GM23338 (cell line): Measurements from ENCODE around the gene GREB1L. TPM values are rescaled to one million over a fixed set of nuclear protein-coding genes. Genes with fewer than 3 reads are reported as not detected.

Source experiments
- ATAC-seq: fragments of 200-7000 bp; cut with Tn5 transposase; 3 replicates; pipeline ENCODE4 v1.9.1; 2020
- DNase-seq: peaks from one replicate; pipeline ENCODE4 v3.0.0-alpha.2; 2015; ENCODE audit warnings: low spot score
- H2AFZ ChIP-seq: fragments of 200-600 bp; sonication (generic); 2 replicates; pipeline ENCODE4 v1.8.0; 2016; ENCODE audit warnings: antibody characterized with exemption, mild to moderate bottlenecking, moderate library complexity
- H3F3A ChIP-seq: fragments of 200-600 bp; sonication (generic); replicated peaks from 2 replicates; pipeline ENCODE4 v1.8.0; 2017; ENCODE audit warnings: antibody characterized with exemption, mixed run types, low read depth
- H3K27ac ChIP-seq: fragments of 200-600 bp; sonication (generic); 2 replicates; pipeline ENCODE4 v1.6.1; 2016; ENCODE audit warnings: low read depth
- H3K27me3 ChIP-seq: fragments of 200-600 bp; sonication (generic); 2 replicates; pipeline ENCODE4 v1.8.0; 2016; ENCODE audit warnings: mild to moderate bottlenecking, mixed run types, moderate library complexity; ENCODE audit not compliant: insufficient read depth
- H3K36me3 ChIP-seq: fragments of 200-600 bp; sonication (generic); 2 replicates; pipeline ENCODE4 v1.8.0; 2016; ENCODE audit warnings: mild to moderate bottlenecking; ENCODE audit not compliant: insufficient read depth
- H3K4me1 ChIP-seq: fragments of 200-600 bp; sonication (generic); 2 replicates; pipeline ENCODE4 v1.8.0; 2016; ENCODE audit warnings: mild to moderate bottlenecking, moderate library complexity; ENCODE audit not compliant: insufficient read depth
- H3K4me2 ChIP-seq: fragments of 200-600 bp; sonication (generic); 2 replicates; pipeline ENCODE4 v1.7.1; 2017; ENCODE audit warnings: mixed run types
- H3K4me3 ChIP-seq: fragments of 200-600 bp; sonication (generic); 2 replicates; pipeline ENCODE4 v1.6.1; 2016; ENCODE audit warnings: mixed run types
- H3K79me2 ChIP-seq: fragments of 200-600 bp; sonication (generic); replicated peaks from 2 replicates; pipeline ENCODE4 v1.8.0; 2017; ENCODE audit warnings: mild to moderate bottlenecking; ENCODE audit not compliant: insufficient read depth
- H3K9me2 ChIP-seq: fragments of 200-600 bp; sonication (generic); 2 replicates; pipeline ENCODE4 v1.8.0; 2017; ENCODE audit not compliant: insufficient read depth
- H4K20me1 ChIP-seq: fragments of 200-600 bp; sonication (generic); replicated peaks from 2 replicates; pipeline ENCODE4 v1.8.0; 2017; ENCODE audit warnings: mild to moderate bottlenecking; ENCODE audit not compliant: insufficient read depth
- H3K27ac Mint-ChIP-seq: 2 replicates; pipeline ENCODE4 v1.8.0; 2020; ENCODE audit warnings: inconsistent platforms, mild to moderate bottlenecking, moderate library complexity, mixed read lengths
- H3K27me3 Mint-ChIP-seq: 3 replicates; pipeline ENCODE4 v1.8.0; 2022; ENCODE audit warnings: low read depth, mild to moderate bottlenecking, moderate library complexity, mixed read lengths, inconsistent platforms; ENCODE audit not compliant: insufficient read depth, poor library complexity
- H3K36me3 Mint-ChIP-seq: 3 replicates; pipeline ENCODE4 v1.8.0; 2021; ENCODE audit warnings: low read depth, mild to moderate bottlenecking, inconsistent platforms, moderate library complexity, mixed read lengths
- H3K4me1 Mint-ChIP-seq: 3 replicates; pipeline ENCODE4 v1.8.0; 2020; ENCODE audit warnings: mild to moderate bottlenecking, inconsistent platforms, mixed read lengths
- H3K4me3 Mint-ChIP-seq: 3 replicates; pipeline ENCODE4 v1.8.0; 2021; ENCODE audit warnings: moderate library complexity, mild to moderate bottlenecking, inconsistent platforms, mixed read lengths
- H3K9me3 Mint-ChIP-seq: 3 replicates; pipeline ENCODE4 v1.8.0; 2020; ENCODE audit warnings: moderate library complexity, mild to moderate bottlenecking, inconsistent platforms, mixed read lengths
- CREB1 ChIP-seq: fragments of 250-450 bp; sonication (Bioruptor Pico); IDR thresholded peaks from 2 replicates; pipeline ENCODE4 v1.5.0; 2020; ENCODE audit warnings: low read depth, mild to moderate bottlenecking, moderate library complexity
- EZH2 ChIP-seq: fragments of 200-600 bp; sonication (generic); IDR thresholded peaks from one replicate; pipeline ENCODE4 v1.8.0; 2017; ENCODE audit warnings: antibody characterized with exemption, mild to moderate bottlenecking, low read depth; ENCODE audit not compliant: unreplicated experiment
- JUNB ChIP-seq: IDR thresholded peaks from one replicate; pipeline ENCODE4 v1.6.1; 2016; ENCODE audit warnings: antibody characterized with exemption; ENCODE audit not compliant: unreplicated experiment
- STAT1 ChIP-seq: IDR thresholded peaks from one replicate; pipeline ENCODE4 v1.6.1; 2016; ENCODE audit warnings: antibody characterized with exemption; ENCODE audit not compliant: unreplicated experiment
- ZNF114 ChIP-seq: fragments of 250-450 bp; sonication (Bioruptor Pico); IDR thresholded peaks from 2 replicates; pipeline ENCODE4 v1.5.0; 2020; ENCODE audit warnings: mild to moderate bottlenecking, moderate library complexity
- ZNF331 ChIP-seq: fragments of 250-450 bp; sonication (Bioruptor Pico); IDR thresholded peaks from 2 replicates; pipeline ENCODE4 v1.5.0; 2020; ENCODE audit warnings: low read depth, mild to moderate bottlenecking, moderate library complexity
- polyA plus RNA-seq: library from polyadenylated mRNA; unstranded; fragments of >200 nt; fragmentation: Nextera tagmentation; extraction: Ambion mirVana; gene quantifications from 2 replicates; pipeline ENCODE4 v1.2.1, GENCODE V29; 2016
- total RNA-seq: library from RNA; depleted of rRNA; stranded (reverse); fragments of >200 nt; shearing (Covaris generic); gene quantifications from 2 replicates; pipeline ENCODE4 v1.2.3, GENCODE V29; 2014
- TF ChIP-seq, protein P1 (sequence below): IDR thresholded peaks from 2 replicates; pipeline ENCODE4 v1.6.1; 2016; ENCODE audit warnings: antibody characterized with exemption
- TF ChIP-seq, protein P2 (sequence below): fragments of 250-450 bp; sonication (Bioruptor Pico); IDR thresholded peaks from 2 replicates; pipeline ENCODE4 v1.5.0; 2020; ENCODE audit warnings: mild to moderate bottlenecking, moderate library complexity

GREB1L gene
- total and polyA plus RNA-seq, 2 experiments from 2014 or later, result 0.03 to 0.29 TPM

DNA sequence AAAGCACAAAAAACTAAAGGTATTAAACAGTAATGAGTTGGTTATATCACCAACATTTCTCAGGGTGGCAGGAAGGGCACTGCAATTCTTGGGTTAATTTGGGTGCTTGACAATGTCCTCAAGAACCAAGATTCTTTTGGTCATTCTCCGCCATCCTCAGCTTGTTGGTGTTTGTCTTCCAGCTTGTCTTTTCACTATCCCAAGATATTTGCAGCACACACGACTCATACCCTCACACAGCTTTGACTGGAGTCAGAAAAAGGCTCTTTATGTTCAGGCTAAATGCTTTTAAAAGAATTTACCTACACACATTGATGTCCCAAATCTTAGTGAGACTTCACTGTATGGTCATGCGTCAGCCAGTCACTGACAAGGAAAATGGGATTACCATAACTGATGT, 12.5 kb downstream of the GREB1L start:
- H3K79me2 ChIP-seq, result no peaks in the 10 kb centered on the region
- no peaks in the 10 kb centered on the region for H3K36me3 ChIP-seq
- DNase-seq (no peak), ATAC-seq (no peak)
- H3K4me3 ChIP-seq, result no peak overlapping the region
- no peaks in the 10 kb centered on the region for H3K36me3 Mint-ChIP-seq
- no peaks in the 10 kb centered on the region for H3K4me1 ChIP-seq
- no peak overlapping the region for H3K27ac ChIP-seq
- H2AFZ ChIP-seq, result no peak overlapping the region
- H3K27me3 Mint-ChIP-seq, result no peaks in the 10 kb centered on the region
- peaks cover 17% of the 10 kb centered on the region; the same call in 1 of the 2 replicates for H3K27me3 ChIP-seq
- no peak overlapping the region for H3K4me3 Mint-ChIP-seq
- no peak overlapping the region for H3K27ac Mint-ChIP-seq
- no peaks in the 10 kb centered on the region for H3K4me1 Mint-ChIP-seq
- no peaks in the 10 kb centered on the region for H3K9me2 ChIP-seq
- no peaks in the 10 kb centered on the region for H3F3A ChIP-seq
- H4K20me1 ChIP-seq, result no peaks in the 10 kb centered on the region; the same call in 1 of the 2 replicates
- no peaks in the 10 kb centered on the region for H3K9me3 Mint-ChIP-seq
- no peak overlapping the region for H3K4me2 ChIP-seq
- TF ChIP-seq STAT1 (no peak), CREB1 (CRISPR knock-in tag) (no peak), ZNF331 (CRISPR knock-in tag) (no peak), JUNB (no peak), ZNF114 (no peak), EZH2 (no peak)
- TF ChIP-seq, protein P1, sequence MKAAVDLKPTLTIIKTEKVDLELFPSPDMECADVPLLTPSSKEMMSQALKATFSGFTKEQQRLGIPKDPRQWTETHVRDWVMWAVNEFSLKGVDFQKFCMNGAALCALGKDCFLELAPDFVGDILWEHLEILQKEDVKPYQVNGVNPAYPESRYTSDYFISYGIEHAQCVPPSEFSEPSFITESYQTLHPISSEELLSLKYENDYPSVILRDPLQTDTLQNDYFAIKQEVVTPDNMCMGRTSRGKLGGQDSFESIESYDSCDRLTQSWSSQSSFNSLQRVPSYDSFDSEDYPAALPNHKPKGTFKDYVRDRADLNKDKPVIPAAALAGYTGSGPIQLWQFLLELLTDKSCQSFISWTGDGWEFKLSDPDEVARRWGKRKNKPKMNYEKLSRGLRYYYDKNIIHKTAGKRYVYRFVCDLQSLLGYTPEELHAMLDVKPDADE, result no peak
- TF ChIP-seq, protein P2, sequence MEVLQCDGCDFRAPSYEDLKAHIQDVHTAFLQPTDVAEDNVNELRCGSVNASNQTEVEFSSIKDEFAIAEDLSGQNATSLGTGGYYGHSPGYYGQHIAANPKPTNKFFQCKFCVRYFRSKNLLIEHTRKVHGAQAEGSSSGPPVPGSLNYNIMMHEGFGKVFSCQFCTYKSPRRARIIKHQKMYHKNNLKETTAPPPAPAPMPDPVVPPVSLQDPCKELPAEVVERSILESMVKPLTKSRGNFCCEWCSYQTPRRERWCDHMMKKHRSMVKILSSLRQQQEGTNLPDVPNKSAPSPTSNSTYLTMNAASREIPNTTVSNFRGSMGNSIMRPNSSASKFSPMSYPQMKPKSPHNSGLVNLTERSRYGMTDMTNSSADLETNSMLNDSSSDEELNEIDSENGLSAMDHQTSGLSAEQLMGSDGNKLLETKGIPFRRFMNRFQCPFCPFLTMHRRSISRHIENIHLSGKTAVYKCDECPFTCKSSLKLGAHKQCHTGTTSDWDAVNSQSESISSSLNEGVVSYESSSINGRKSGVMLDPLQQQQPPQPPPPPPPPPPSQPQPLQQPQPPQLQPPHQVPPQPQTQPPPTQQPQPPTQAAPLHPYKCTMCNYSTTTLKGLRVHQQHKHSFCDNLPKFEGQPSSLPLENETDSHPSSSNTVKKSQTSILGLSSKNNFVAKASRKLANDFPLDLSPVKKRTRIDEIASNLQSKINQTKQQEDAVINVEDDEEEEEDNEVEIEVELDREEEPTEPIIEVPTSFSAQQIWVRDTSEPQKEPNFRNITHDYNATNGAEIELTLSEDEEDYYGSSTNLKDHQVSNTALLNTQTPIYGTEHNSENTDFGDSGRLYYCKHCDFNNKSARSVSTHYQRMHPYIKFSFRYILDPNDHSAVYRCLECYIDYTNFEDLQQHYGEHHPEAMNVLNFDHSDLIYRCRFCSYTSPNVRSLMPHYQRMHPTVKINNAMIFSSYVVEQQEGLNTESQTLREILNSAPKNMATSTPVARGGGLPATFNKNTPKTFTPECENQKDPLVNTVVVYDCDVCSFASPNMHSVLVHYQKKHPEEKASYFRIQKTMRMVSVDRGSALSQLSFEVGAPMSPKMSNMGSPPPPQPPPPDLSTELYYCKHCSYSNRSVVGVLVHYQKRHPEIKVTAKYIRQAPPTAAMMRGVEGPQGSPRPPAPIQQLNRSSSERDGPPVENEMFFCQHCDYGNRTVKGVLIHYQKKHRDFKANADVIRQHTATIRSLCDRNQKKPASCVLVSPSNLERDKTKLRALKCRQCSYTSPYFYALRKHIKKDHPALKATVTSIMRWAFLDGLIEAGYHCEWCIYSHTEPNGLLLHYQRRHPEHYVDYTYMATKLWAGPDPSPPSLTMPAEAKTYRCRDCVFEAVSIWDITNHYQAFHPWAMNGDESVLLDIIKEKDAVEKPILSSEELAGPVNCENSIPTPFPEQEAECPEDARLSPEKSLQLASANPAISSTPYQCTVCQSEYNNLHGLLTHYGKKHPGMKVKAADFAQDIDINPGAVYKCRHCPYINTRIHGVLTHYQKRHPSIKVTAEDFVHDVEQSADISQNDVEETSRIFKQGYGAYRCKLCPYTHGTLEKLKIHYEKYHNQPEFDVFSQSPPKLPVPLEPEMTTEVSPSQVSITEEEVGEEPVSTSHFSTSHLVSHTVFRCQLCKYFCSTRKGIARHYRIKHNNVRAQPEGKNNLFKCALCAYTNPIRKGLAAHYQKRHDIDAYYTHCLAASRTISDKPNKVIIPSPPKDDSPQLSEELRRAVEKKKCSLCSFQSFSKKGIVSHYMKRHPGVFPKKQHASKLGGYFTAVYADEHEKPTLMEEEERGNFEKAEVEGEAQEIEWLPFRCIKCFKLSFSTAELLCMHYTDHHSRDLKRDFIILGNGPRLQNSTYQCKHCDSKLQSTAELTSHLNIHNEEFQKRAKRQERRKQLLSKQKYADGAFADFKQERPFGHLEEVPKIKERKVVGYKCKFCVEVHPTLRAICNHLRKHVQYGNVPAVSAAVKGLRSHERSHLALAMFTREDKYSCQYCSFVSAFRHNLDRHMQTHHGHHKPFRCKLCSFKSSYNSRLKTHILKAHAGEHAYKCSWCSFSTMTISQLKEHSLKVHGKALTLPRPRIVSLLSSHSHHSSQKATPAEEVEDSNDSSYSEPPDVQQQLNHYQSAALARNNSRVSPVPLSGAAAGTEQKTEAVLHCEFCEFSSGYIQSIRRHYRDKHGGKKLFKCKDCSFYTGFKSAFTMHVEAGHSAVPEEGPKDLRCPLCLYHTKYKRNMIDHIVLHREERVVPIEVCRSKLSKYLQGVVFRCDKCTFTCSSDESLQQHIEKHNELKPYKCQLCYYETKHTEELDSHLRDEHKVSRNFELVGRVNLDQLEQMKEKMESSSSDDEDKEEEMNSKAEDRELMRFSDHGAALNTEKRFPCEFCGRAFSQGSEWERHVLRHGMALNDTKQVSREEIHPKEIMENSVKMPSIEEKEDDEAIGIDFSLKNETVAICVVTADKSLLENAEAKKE, result no peak
